Hindlimb muscle (tissue), 1 donor: ENCODE measurements around the gene TMEM131. TPM values are rescaled to one million over a fixed set of nuclear protein-coding genes. Genes with fewer than 3 reads are reported as not detected.
"Not testable (repeated sequence)": the region's sequence is repeated elsewhere in the genome, so short reads cannot be mapped to it uniquely, and the experiment has no call there.

Source experiments
- DNase-seq: peaks from one replicate; pipeline ENCODE4 v3.0.0-alpha.2; 2013
- polyA plus RNA-seq: library from polyadenylated mRNA; unstranded; fragments of 120-200 nt; gene quantifications from one replicate; pipeline ENCODE4 v1.2.1, GENCODE V29; 2013; ENCODE audit not compliant: insufficient read length

Gene TMEM131
- polyA plus RNA-seq, 1 donor: 53.2 TPM

- DNase-seq: no peak
These were observed 45.2 kb downstream of the TMEM131 start for GRCh38 chr2:97950329-97951154.

DNA sequence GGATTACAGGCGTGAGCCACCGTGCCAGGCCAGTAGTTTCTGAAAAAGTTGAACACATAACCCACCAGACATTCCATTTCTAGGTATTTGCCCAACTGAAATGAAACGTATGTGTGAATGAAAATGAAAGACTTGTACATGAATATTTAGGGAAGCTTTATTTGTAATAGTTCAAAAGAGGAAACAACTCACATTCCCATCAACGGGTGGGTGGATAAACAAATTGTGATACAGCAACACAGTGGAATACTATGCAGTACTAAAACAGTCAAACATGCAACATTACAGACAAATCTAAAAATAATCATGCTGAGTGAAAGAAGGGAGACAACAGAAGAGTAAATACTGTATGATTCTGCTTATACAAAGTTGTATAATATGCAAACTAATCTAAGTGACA lies 46.8 kb downstream of the TMEM131 start:
- DNase-seq: no peak

DNA sequence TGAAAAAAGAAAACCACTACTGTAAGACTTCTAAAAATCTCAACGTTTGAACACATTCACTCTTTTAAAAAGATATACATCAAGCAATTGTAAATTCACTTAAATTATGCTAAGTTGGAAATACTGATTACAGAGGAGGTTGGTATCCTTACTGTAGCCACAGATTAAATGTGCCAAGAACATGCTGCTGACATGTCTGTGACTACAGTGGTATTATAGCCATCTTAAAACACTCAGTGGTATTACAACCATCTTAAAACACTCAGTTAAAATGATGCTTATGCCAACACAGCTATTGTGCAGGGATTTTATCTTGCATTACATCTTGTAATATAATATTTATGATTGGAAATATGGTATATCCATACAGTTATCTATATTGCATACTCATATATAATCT lies 50.0 kb downstream of the TMEM131 start:
- DNase-seq: no peak

- DNase-seq: no peak
These were observed 58.9 kb downstream of the TMEM131 start for GRCh38 chr2:97936881-97937280.

GRCh38 chr2:97936199-97936598 lies 59.5 kb downstream of the TMEM131 start:
- DNase-seq: no peak

- DNase-seq: no peak
These were observed 60.0 kb downstream of the TMEM131 start for GRCh38 chr2:97935719-97936161.

DNA sequence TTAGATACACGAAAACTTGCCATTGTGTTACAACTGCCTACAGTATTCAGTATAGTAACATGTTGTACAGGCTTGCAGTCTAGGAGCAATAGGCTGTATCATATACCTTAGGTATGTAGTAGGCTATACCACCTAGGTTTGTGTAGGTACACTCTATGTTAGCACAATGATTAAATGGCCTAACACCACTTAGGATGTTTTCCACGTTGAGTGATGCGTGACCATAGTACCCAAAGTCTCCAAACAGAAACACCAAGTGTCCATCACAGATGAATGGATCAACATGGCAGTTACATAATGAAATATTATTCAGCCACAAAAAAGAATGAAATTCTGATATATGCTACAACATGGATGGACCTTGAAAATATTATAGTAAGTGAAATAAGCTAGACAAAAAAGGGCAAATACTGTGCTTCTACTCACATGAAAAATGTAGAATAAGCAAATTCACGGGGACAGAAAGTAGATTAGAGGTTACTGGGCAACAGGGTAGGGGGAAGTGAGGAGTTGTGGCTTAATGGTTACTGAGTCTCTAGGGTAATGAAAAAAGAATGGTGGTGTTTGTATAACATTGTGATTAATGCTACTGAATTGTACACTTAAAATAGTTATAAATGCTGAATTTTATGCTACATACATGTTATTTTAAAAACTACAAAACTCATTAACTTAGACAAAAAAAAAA lies 62.6 kb downstream of the TMEM131 start:
- no peak for DNase-seq

DNA sequence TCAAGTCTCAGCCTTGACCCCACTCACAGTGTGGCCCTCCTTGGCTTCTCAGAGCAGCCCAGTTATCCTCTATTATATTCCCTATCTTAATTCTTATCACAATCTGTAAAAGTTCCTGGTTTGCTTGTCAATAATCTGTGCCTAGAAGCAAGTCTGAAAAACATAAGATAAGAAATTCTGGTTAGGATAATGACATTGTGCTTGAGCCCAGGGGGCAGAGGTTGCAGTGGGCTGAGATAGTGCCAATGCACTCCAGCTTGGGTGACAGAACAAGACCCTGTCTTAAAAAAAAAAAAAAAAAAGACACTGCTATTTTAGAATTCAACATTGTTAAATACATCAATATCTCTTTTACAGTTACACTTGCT lies 63.9 kb downstream of the TMEM131 start:
- DNase-seq: no peak

GRCh38 chr2:97931118-97931857 lies 64.5 kb downstream of the TMEM131 start:
- no peak for DNase-seq

GRCh38 chr2:97928591-97928990 lies 67.2 kb downstream of the TMEM131 start:
- no peak for DNase-seq

DNA sequence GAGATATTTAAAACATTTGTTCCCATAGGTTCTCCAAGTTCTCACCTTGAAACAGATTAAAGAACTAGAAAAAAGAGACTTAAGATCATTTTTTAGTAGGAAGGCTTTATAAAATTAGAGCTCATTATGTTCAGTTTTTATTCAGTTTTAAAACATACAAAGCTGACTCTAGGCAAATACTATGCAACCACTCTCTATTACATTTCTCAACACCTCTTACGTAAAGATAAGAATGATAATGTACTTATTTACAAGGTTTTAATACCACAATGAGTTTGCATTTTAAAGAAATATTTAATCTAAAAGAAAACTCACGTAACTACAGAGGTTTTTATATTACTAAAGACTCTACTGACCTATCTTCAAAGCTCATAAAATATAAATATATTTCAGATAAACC lies 68.8 kb downstream of the TMEM131 start:
- no peak for DNase-seq

GRCh38 chr2:97924194-97924593 lies 71.6 kb downstream of the TMEM131 start:
- DNase-seq: no peak

DNA sequence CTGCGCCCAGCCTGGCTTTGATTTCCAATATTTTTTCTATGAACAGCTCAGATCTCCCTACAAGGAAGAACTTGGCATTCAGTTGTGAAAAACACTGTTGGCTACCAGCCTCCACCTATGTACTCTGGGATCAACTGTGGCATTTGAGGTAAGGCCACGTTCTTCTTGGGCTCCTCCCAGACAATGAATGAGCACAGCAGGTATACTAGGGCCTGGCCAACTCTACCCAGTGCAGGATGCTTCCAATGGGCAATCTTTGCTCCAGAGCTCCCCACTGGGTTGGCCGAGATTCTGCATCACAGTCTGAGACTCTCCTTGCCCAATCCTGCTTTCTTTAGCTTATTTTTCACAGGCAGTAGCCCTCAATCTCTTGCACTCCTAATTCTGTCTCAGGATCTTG lies 75.9 kb downstream of the TMEM131 start:
- no peak for DNase-seq

DNA sequence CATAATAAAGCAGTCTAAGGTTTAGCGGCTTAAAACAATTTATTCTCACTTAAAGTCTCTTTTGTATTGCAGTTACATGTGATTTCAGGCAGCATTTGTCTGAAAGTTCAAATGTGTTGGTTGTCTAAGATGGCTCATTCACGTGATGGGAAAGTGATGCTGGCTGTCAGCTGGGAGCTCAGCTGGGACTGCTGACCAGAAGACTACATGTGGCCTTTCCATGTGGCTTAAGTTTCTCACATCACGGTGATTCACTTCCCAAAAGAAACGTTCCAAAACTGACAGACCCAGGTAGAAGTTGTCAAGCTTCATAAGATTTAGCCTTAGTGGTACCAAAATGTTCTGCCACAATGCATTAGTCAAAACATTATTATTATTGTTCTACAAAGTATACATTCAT lies 76.9 kb downstream of the TMEM131 start:
- DNase-seq: no peak

DNA sequence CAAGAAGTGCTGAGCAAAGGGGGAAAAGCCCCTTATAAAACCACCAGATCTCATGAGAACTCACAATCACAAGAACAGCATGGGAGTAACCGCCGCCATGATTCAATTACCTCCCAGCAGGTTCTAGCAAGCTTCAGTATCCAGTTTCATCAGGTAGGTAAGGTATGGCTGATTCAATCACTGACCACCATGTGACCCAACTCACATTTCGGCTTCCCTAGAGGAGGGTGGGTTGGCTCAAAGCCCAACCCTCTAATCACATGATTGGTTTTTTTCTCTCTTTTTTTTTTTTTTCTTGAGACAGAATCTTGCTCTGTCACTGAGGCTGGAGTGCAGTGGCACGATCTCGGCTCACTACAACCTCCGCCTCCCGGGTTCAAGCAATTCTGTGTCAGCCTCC lies 78.1 kb downstream of the TMEM131 start:
- DNase-seq: not testable (repeated sequence)

GRCh38 chr2:97914691-97915213 lies 81.0 kb downstream of the TMEM131 start:
- no peak for DNase-seq

DNA sequence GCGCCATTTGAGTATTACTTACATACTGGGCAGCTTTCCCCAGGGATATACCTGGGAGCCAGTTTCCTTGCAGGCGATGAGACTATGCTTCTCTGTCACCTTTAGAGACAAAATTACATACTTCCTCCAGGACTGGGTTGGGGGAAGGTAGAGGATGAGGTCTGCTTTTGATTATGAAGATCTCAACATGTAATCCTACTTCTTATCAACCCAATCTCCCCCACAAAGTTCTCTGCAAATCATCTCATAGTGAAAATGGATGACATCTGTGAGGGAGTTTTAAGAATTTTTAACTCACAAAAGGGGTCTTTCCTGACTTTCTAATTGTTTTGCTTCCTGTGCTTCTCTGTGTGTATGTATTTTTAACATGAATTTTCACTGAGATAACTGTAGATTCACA lies 81.9 kb downstream of the TMEM131 start:
- no peak for DNase-seq

DNA sequence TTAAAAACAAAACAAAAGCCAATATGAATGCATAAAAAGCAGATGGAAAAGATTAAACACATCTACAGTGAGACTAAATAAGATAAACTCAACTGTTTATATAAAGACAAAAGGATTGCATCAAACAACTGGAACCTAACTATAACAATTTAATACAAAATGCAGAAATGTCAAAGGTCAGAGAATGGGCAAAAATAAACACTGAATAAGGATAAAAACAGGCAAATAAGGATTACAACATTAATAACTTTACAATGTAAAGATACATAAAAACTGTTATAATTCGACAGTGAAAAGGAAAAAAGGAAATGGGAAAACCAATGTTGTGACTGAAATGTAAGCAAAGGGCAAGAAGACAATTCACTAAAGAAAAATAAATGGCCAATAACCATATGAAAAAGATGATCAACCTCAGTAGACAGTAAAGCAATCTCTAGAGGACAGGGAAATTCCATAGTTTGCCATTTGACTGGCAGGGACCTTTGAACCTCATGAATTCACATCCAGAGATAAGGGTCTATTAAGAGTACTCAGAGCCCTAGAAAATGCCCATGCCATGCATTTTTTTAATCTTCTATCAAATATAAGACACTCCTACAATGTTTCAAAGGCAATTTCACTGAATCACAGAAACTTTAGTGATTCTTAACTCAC lies 83.7 kb downstream of the TMEM131 start:
- DNase-seq: no peak

DNA sequence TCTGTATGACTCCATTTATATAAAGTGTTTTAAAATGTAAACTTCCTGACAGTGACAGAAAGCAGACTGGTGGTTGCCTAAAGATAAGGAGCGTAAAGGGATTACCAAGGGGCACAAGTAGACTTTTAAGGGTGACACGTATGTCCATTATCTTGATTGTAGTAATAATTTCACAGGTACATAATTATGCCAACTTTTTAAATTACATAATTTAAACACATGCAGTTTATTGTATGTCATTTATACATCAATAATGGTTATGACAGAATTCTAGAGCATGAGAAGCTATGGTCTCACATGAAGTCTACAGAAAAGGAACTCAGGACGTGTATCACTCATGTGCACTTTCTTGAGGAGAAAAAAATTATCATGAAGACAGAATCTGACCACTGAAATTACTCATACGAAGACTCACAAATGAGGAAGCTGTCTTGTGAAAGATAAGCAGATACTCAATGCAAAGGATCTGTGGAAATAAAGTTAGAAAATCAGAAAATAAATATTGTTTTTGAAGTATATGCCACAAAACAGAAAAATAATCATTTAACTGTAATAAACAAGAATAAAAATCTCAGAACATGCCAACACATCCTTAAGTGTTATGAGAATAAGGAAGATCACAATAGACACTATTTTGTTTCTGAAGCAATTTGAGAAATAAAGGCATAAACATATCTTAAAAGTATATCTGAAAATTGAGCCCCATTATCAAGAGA lies 84.4 kb downstream of the TMEM131 start:
- no peak for DNase-seq

DNA sequence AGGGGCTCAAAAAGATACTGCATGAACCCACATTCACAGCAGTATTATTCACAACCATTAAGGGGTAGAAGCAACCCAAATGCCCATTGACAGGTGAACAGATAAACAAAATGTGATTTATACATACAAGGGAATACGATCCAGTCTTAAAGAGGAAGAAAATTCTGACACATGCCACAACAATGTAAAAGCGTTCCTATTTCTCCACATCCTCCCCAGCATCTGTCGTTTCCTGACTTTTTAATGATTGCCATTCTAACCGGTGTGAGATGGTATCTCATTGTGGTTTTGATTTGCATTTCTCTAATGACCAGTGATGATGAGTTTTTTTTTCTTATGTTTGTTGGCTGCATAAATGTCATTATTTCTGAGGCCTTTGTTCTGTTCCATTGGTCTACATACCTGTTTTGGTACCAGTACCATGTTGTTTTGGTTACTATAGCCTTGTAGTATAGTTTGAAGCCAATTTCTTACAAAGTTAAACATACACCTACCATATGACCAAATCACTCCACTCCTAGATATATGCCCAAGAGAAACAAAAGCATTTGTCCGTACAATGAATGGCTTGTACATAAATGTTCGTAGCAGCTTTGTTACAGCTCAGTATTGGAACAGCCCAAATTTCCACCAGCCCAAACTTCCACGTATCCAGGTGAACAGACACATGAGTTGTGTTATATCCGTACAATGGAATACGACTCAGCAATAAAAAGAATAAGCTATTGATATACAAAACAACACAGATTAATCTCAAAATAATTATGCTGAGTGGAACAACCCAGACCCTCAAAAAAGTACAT lies 85.1 kb downstream of the TMEM131 start:
- no peak for DNase-seq

- DNase-seq: no peak
These were observed 87.5 kb downstream of the TMEM131 start for GRCh38 chr2:97908208-97908676.
